IMR-90 (cell line): ENCODE results near the gene RPAP2. TPM values are rescaled to one million over a fixed set of nuclear protein-coding genes. Genes with fewer than 3 reads are reported as not detected.

Source experiments
- ATAC-seq: fragments of 200-7000 bp; cut with Tn5 transposase; 2 replicates; pipeline ENCODE4 v1.9.1; 2020; ENCODE audit warnings: low read depth, mild to moderate bottlenecking, moderate library complexity
- BruUV-seq: library from RNA; stranded (reverse); fragments of 400-500 nt; replicated peaks from 2 replicates; lab custom pipeline; 2021; lab: Mats Ljungman, UMichigan
- CTCF ChIA-PET: fragments of 300-600 bp; formaldehyde crosslinking; extraction: SDS; loops from one replicate; lab custom pipeline; 2021; ENCODE audit warnings: antibody characterized with exemption; lab: Yijun Ruan, JAX
- POLR2A ChIA-PET: fragments of 300-600 bp; sonication (Branson Sonifier 250); formaldehyde crosslinking; loops from one replicate; lab custom pipeline; 2022; ENCODE audit warnings: antibody characterized with exemption; ENCODE audit not compliant: unreplicated experiment; lab: Charles Lee
- DNase-seq: peaks from one replicate; pipeline ENCODE4 v3.0.0; 2013
- H2AFZ ChIP-seq: replicated peaks from 2 replicates; pipeline ENCODE3; 2013; ENCODE audit warnings: low read length, mild to moderate bottlenecking; ENCODE audit not compliant: poor library complexity
- H2AK5ac ChIP-seq: 2 replicates; pipeline ENCODE4 v1.6.1; 2013; ENCODE audit warnings: low read depth, low read length, inconsistent platforms
- H2AK9ac ChIP-seq: replicated peaks from 2 replicates; pipeline ENCODE3; 2013; ENCODE audit warnings: mild to moderate bottlenecking, low read depth, low read length, moderate library complexity; ENCODE audit not compliant: poor library complexity
- H2BK120ac ChIP-seq: 2 replicates; pipeline ENCODE4 v1.6.1; 2013; ENCODE audit warnings: low read depth, low read length, inconsistent platforms
- H2BK15ac ChIP-seq: 3 replicates; pipeline ENCODE4 v1.6.1; 2013; ENCODE audit warnings: low read depth, low read length, inconsistent platforms
- H2BK20ac ChIP-seq: 2 replicates; pipeline ENCODE4 v1.6.1; 2013; ENCODE audit warnings: low read depth, mild to moderate bottlenecking, inconsistent platforms, low read length, moderate library complexity
- H2BK5ac ChIP-seq: 2 replicates; pipeline ENCODE4 v1.6.1; 2013; ENCODE audit warnings: mild to moderate bottlenecking, low read depth, low read length, inconsistent platforms; ENCODE audit not compliant: poor library complexity, severe bottlenecking
- H3K14ac ChIP-seq: replicated peaks from 2 replicates; pipeline ENCODE4 v1.6.1; 2013; ENCODE audit warnings: low read depth, low read length, inconsistent platforms
- H3K18ac ChIP-seq: 2 replicates; pipeline ENCODE4 v1.6.1; 2013; ENCODE audit warnings: low read depth, low read length, control low read depth
- H3K23ac ChIP-seq: 2 replicates; pipeline ENCODE4 v1.6.1; 2013; ENCODE audit warnings: low read depth, low read length, inconsistent platforms
- H3K27ac ChIP-seq: 2 replicates; pipeline ENCODE4 v1.5.1; 2013; ENCODE audit warnings: mild to moderate bottlenecking, control low read depth, low read length; ENCODE audit not compliant: insufficient read depth
- H3K27me3 ChIP-seq: 2 replicates; pipeline ENCODE4 v1.6.1; 2013; ENCODE audit warnings: low read length; ENCODE audit not compliant: control insufficient read depth, insufficient read depth
- H3K36me3 ChIP-seq: 2 replicates; pipeline ENCODE4 v1.6.1; 2013; ENCODE audit warnings: low read length, mixed read lengths; ENCODE audit not compliant: control insufficient read depth, insufficient read depth
- H3K4ac ChIP-seq: 2 replicates; pipeline ENCODE4 v1.6.1; 2013; ENCODE audit warnings: low read depth, low read length, inconsistent platforms
- H3K4me1 ChIP-seq: 2 replicates; pipeline ENCODE4 v1.6.1; 2013; ENCODE audit warnings: low read length, mixed read lengths; ENCODE audit not compliant: control insufficient read depth, insufficient read depth
- H3K4me2 ChIP-seq: 2 replicates; pipeline ENCODE4 v1.6.1; 2013; ENCODE audit warnings: low read depth, mild to moderate bottlenecking, control low read depth, low read length, moderate library complexity
- H3K4me3 ChIP-seq: 2 replicates; pipeline ENCODE4 v1.5.1; 2013; ENCODE audit warnings: low read depth, mild to moderate bottlenecking, control low read depth, low read length, moderate library complexity; ENCODE audit not compliant: insufficient read depth
- H3K56ac ChIP-seq: 2 replicates; pipeline ENCODE4 v1.6.1; 2013; ENCODE audit warnings: low read length, inconsistent platforms; ENCODE audit not compliant: insufficient read depth; ENCODE audit errors: extremely low read depth
- H3K79me1 ChIP-seq, 2 experiments: 2 replicates each; pipeline ENCODE4 v1.6.1; 2013; ENCODE audit warnings: low read length in 2 of 2, inconsistent platforms in 1 of 2, low read depth in 1 of 2
- H3K9ac ChIP-seq: 2 replicates; pipeline ENCODE4 v1.6.1; 2013; ENCODE audit warnings: low read depth, low read length, control low read depth
- H3K9me1 ChIP-seq: 2 replicates; pipeline ENCODE4 v1.6.1; 2013; ENCODE audit warnings: low read length, inconsistent platforms; ENCODE audit not compliant: insufficient read depth
- H3K9me3 ChIP-seq: 2 replicates; pipeline ENCODE4 v1.6.1; 2013; ENCODE audit warnings: low read length; ENCODE audit not compliant: control insufficient read depth, insufficient read depth
- H4K20me1 ChIP-seq: 2 replicates; pipeline ENCODE4 v1.6.1; 2013; ENCODE audit warnings: low read length, inconsistent platforms; ENCODE audit not compliant: insufficient read depth
- H4K5ac ChIP-seq: 2 replicates; pipeline ENCODE4 v1.6.1; 2013; ENCODE audit warnings: mild to moderate bottlenecking, low read depth, low read length, control low read depth
- H4K8ac ChIP-seq, 2 experiments: 2 replicates each; pipeline ENCODE4 v1.6.1; 2013; ENCODE audit warnings: low read depth in 2 of 2, low read length in 2 of 2, control low read depth in 1 of 2, inconsistent platforms in 1 of 2
- H4K91ac ChIP-seq: 2 replicates; pipeline ENCODE4 v1.6.1; 2013; ENCODE audit warnings: low read depth, low read length, inconsistent platforms; ENCODE audit not compliant: insufficient read depth
- CHD1 ChIP-seq: IDR thresholded peaks from 2 replicates; pipeline ENCODE4 v1.6.1; 2012; ENCODE audit warnings: low read depth, low read length, improper control_type of control experiment
- MAFK ChIP-seq: IDR thresholded peaks from 2 replicates; pipeline ENCODE4 v1.6.1; 2012; ENCODE audit warnings: low read depth, low read length, improper control_type of control experiment
- MXI1 ChIP-seq: IDR thresholded peaks from 2 replicates; pipeline ENCODE4 v1.6.1; 2012; ENCODE audit warnings: low read depth, mild to moderate bottlenecking, low read length, moderate library complexity, borderline replicate concordance
- NFE2L2 ChIP-seq: fragments of 150-350 bp; IDR thresholded peaks from 2 replicates; pipeline ENCODE4 v1.6.1; 2016; ENCODE audit warnings: low read depth, mild to moderate bottlenecking, low read length
- WGBS, 2 experiments: methylation state at CpG; one replicate each; pipeline versions ENCODE4 v1.1.5 to v1.1.7; 2013; ENCODE audit warnings: missing lambda C conversion rate in 2 of 2; ENCODE audit not compliant: insufficient read length in 1 of 2; ENCODE audit errors: extremely low coverage in 2 of 2; 5-methylcytosine and 5-hydroxymethylcytosine counted together
- dilution Hi-C: fragments of 300-500 bp; cut with HindIII; formaldehyde crosslinking; loops from one replicate; pipeline ENCODE4 v1.14.3; 2018; ENCODE audit warnings: low sequenced_read_pairs; ENCODE audit not compliant: unreplicated experiment
- in situ Hi-C: fragments of 300-500 bp; cut with MboI; formaldehyde crosslinking; loops from 3 replicates; pipeline ENCODE4 v1.14.3; 2019; ENCODE audit warnings: low sequenced_read_pairs, inconsistent platforms, mixed read lengths
- intact Hi-C: fragments of 100-400 bp; cut with micrococcal nuclease; formaldehyde crosslinking; loops from 2 replicates; pipeline ENCODE4 v1.10.0; 2022
- polyA plus RNA-seq, 3 experiments: library from polyadenylated mRNA; depleted of rRNA; stranded (reverse); fragments of >200 nt; gene quantifications; 2 replicates each; pipeline ENCODE4 v1.2.3, GENCODE V29; 2012; ENCODE audit warnings: low replicate concordance in 1 of 3
- total RNA-seq: library from RNA; depleted of rRNA; stranded (reverse); fragments of >200 nt; gene quantifications from 2 replicates; pipeline ENCODE4 v1.2.3, GENCODE V29; 2012
- TF ChIP-seq, protein P1 (sequence below): fragments of 150-350 bp; IDR thresholded peaks from 2 replicates; pipeline ENCODE4 v1.6.1; 2017; ENCODE audit warnings: mild to moderate bottlenecking, antibody characterized with exemption, low read length, low read depth

The RPAP2 gene
- total and polyA plus RNA-seq, 2 of the 4 experiments (the other 2 are of a cell fraction) = 7.1 to 13.6 TPM

DNA sequence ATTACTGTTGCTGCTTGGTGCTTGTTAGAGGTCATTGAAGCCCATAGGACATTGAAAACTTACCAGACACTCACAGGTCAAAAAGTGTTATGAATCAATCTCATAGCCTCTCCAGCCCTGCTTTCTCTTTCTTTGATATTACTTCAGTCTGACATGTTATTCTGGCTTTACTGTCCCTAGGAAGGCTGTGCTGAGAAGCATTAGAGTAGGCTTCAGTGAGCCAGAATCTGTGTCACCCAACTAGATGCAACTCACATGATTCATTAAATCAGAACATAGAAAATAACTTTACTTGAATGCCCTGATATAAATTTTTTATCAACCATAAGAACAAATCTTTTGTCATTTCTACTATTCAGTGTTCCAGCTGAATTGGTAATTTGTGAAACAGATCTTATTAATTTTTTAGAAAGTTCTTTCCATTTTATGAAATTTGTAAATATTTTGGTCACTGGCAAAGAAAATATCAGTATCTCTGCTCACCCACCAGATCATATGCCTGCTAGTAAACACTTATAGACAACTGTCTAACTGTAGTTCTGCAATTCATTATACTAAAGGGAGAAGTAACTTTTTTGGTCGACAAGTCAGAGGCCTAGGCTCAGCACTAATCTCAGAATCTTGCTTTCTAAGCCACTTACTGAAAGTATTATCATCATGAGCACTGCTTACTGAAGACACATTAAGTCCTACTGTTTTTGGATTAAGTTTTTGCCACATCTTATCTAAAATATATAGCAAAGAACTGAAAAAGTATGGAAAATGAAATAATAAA lies 48.2 kb downstream of the RPAP2 start:
- Histone ChIP-seq H3K4me3 (no peak overlapping the region), H2BK5ac (no peak overlapping the region), H3K4me1 (no peaks in the 10 kb centered on the region), H2AFZ (no peak overlapping the region), H3K27ac (no peak overlapping the region), H4K91ac (no peak overlapping the region), H3K56ac (no peak overlapping the region), H2BK120ac (no peak overlapping the region), H3K9ac (no peak overlapping the region), H2BK20ac (no peak overlapping the region), H3K36me3 (peaks cover 8% of the 10 kb centered on the region), H4K8ac (no peak overlapping the region), H2AK5ac (no peak overlapping the region), H2BK15ac (no peak overlapping the region), H4K5ac (no peak overlapping the region), H2AK9ac (no peak overlapping the region), H4K20me1 (no peaks in the 10 kb centered on the region), H3K14ac (no peak overlapping the region), H3K79me1 (no peaks in the 10 kb centered on the region), H3K23ac (no peak overlapping the region), H3K4ac (no peak overlapping the region), H3K9me1 (no peaks in the 10 kb centered on the region), H3K9me3 (0 out of 2 replicates have a peak, but pooled peaks cover under 1% of the 10 kb centered on the region), H3K4me2 (no peak overlapping the region), H3K18ac (no peak overlapping the region), H3K27me3 (no peaks in the 10 kb centered on the region)
- in situ Hi-C loops = no loop called here
- no CpG with 5 or more reads among the region's 1 CpG for WGBS, 2 experiments
- ATAC-seq (no peak), DNase-seq (no peak)
- ChIA-PET POLR2A (no interaction called here), CTCF (no interaction called here)
- dilution Hi-C loops = no loop called here
- intact Hi-C loops = loop anchor here (5.0 kb wide), 1 partner anchor 35 kb away; no protein-coding TSS in a partner anchor
- no TSS peak for BruUV-seq
- TF ChIP-seq, protein P1, sequence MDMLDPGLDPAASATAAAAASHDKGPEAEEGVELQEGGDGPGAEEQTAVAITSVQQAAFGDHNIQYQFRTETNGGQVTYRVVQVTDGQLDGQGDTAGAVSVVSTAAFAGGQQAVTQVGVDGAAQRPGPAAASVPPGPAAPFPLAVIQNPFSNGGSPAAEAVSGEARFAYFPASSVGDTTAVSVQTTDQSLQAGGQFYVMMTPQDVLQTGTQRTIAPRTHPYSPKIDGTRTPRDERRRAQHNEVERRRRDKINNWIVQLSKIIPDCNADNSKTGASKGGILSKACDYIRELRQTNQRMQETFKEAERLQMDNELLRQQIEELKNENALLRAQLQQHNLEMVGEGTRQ = no peak
- TF ChIP-seq NFE2L2 (no peak), MAFK (no peak), MXI1 (no peak), CHD1 (no peak)
